K562 (cell line): ENCODE measurements around the gene UGT1A3. TPM values are rescaled to one million over a fixed set of nuclear protein-coding genes. Genes with fewer than 3 reads are reported as not detected.

Experiments used
- ATAC-seq: fragments of 200-7000 bp; cut with Tn5 transposase; 3 replicates; pipeline ENCODE4 v1.9.1; 2020; ENCODE audit warnings: moderate library complexity
- BruUV-seq: library from RNA; stranded (reverse); fragments of 400-500 nt; replicated peaks from 2 replicates; lab custom pipeline; 2021; lab: Mats Ljungman, UMichigan
- CTCF ChIA-PET: fragments of 300-600 bp; formaldehyde crosslinking; extraction: SDS; loops from one replicate; lab custom pipeline; 2021; ENCODE audit warnings: low intra/inter-chr PET ratio; lab: Yijun Ruan, JAX
- POLR2A ChIA-PET: fragments of 300-600, 350-650 bp; sonication (Branson Sonifier 250); formaldehyde crosslinking; extraction: SDS; loops from one replicate; lab custom pipeline; 2021; ENCODE audit warnings: antibody characterized with exemption, inconsistent platforms; lab: Yijun Ruan, JAX
- DNase-seq, 4 experiments: peaks; one replicate each; pipeline versions ENCODE4 v3.0.0 to v3.0.0-alpha.2; 2011 to 2018; ENCODE audit warnings: low spot score in 3 of 4, mixed read lengths in 3 of 4; ENCODE audit errors: extremely low read depth in 1 of 4
- FAIRE-seq: peaks from 2 replicates; lab custom pipeline; 2011; peaks lifted over from hg19 to GRCh38; lab: Jason Lieb, UNC
- H2AFZ ChIP-seq: 2 replicates; pipeline ENCODE4 v1.6.0; 2011; ENCODE audit warnings: low read depth, low read length, control low read depth, inconsistent platforms
- H3K27ac ChIP-seq: fragments of 200-600 bp; 3 replicates; pipeline ENCODE4 v1.8.0; 2011; ENCODE audit warnings: low read depth, mild to moderate bottlenecking, control low read depth, inconsistent platforms, low read length, moderate library complexity, mixed read lengths; ENCODE audit errors: extremely low read depth
- H3K27me3 ChIP-seq, 2 experiments: fragments of 300-600 bp in 1 of 2; 2 replicates in 1 of 2; 3 replicates in 1 of 2; pipeline versions ENCODE4 v1.6.0 to v1.8.0; 2011; ENCODE audit warnings: inconsistent platforms in 2 of 2, low read length in 2 of 2, mild to moderate bottlenecking in 1 of 2, mixed read lengths in 1 of 2, moderate library complexity in 1 of 2; ENCODE audit not compliant: control insufficient read depth in 2 of 2, insufficient read depth in 2 of 2
- H3K36me3 ChIP-seq: fragments of 300-600 bp; 3 replicates; pipeline ENCODE4 v1.8.0; 2011; ENCODE audit warnings: mild to moderate bottlenecking, low read length, inconsistent platforms; ENCODE audit not compliant: control insufficient read depth, insufficient read depth
- H3K4me1 ChIP-seq, 2 experiments: fragments of 200-600 bp in 1 of 2; replicated peaks in 1 of 2; 2 replicates in 1 of 2; 3 replicates in 1 of 2; pipeline versions ENCODE4 v1.5.1 to v1.8.0; 2011; ENCODE audit warnings: inconsistent platforms in 2 of 2, low read length in 2 of 2, mild to moderate bottlenecking in 1 of 2, mixed read lengths in 1 of 2, moderate library complexity in 1 of 2; ENCODE audit not compliant: control insufficient read depth in 2 of 2, insufficient read depth in 2 of 2
- H3K4me2 ChIP-seq: 2 replicates; pipeline ENCODE4 v1.6.1; 2011; ENCODE audit warnings: low read length, control low read depth, inconsistent platforms, mixed read lengths; ENCODE audit not compliant: insufficient read depth
- H3K4me3 ChIP-seq: fragments of 200-600 bp; sonication (generic), shearing (Covaris generic); 2 replicates; pipeline ENCODE4 v1.5.1; 2016; ENCODE audit warnings: control low read depth, inconsistent platforms
- H3K79me2 ChIP-seq: fragments of 200-600 bp; 3 replicates; pipeline ENCODE4 v1.8.0; 2011; ENCODE audit warnings: low read length, inconsistent platforms; ENCODE audit not compliant: control insufficient read depth, insufficient read depth
- H3K9ac ChIP-seq, 2 experiments: 2 replicates each; pipeline versions ENCODE4 v1.6.0 to v1.6.1; 2011; ENCODE audit warnings: low read depth in 2 of 2, low read length in 2 of 2, control low read depth in 1 of 2, inconsistent platforms in 1 of 2, mild to moderate bottlenecking in 1 of 2, mixed read lengths in 1 of 2; ENCODE audit not compliant: insufficient read depth in 1 of 2
- H3K9me1 ChIP-seq: one replicate; pipeline ENCODE4 v1.6.0; 2011; ENCODE audit warnings: inconsistent platforms, mild to moderate bottlenecking, low read length, moderate library complexity; ENCODE audit not compliant: control insufficient read depth, insufficient read depth
- H3K9me3 ChIP-seq: replicated peaks from 2 replicates; pipeline ENCODE4 v1.5.1; 2011; ENCODE audit warnings: low read depth, low read length, inconsistent platforms; ENCODE audit not compliant: control insufficient read depth, insufficient read depth
- H4K20me1 ChIP-seq: replicated peaks from 2 replicates; pipeline ENCODE4 v1.6.1; 2011; ENCODE audit warnings: low read length, inconsistent platforms, mixed read lengths; ENCODE audit not compliant: control insufficient read depth, insufficient read depth
- HDAC6 ChIP-seq: IDR thresholded peaks from 2 replicates; pipeline ENCODE4 v1.6.1; 2012; ENCODE audit warnings: low read depth, mild to moderate bottlenecking, control low read depth, inconsistent platforms, low read length, moderate library complexity
- KHSRP ChIP-seq: fragments of 450-650 bp; IDR thresholded peaks from 2 replicates; pipeline ENCODE4 v1.6.1; 2017
- POLR2B ChIP-seq: fragments of 450-650 bp; IDR thresholded peaks from 2 replicates; pipeline ENCODE4 v1.6.1; 2018; ENCODE audit warnings: low read depth; ENCODE audit not compliant: partially characterized antibody
- TAF9B ChIP-seq: fragments of 450-650 bp; IDR thresholded peaks from 2 replicates; pipeline ENCODE4 v1.6.1; 2018; ENCODE audit warnings: mild to moderate bottlenecking; ENCODE audit not compliant: partially characterized antibody
- ZBTB1 ChIP-seq: sonication (generic); formaldehyde crosslinking; IDR thresholded peaks from 2 replicates; pipeline ENCODE4 v1.8.1; 2023; ENCODE audit warnings: missing genetic modification reagents, low read depth, mild to moderate bottlenecking, borderline replicate concordance
- WGBS: fragments of 100-300 bp; shearing (Covaris generic); methylation state at CpG from one replicate; pipeline ENCODE4 v1.1.6; 2016; ENCODE audit warnings: low coverage, mixed read lengths; ENCODE audit not compliant: insufficient coverage; ENCODE audit errors: missing lambda C conversion rate; 5-methylcytosine and 5-hydroxymethylcytosine counted together
- in situ Hi-C: fragments of 300-500 bp; cut with MboI; formaldehyde crosslinking; loops from 4 replicates; pipeline ENCODE4 v1.15.0; 2018; ENCODE audit warnings: inconsistent platforms, mixed read lengths
- intact Hi-C: fragments of 100-400 bp; cut with micrococcal nuclease; formaldehyde crosslinking; loops from 2 replicates; pipeline ENCODE4 v1.14.2; 2022
- polyA plus RNA-seq, 8 experiments: library from polyadenylated mRNA; depleted of rRNA in 4 of 8; stranded (reverse) in 5 of 8; unstranded in 3 of 8; fragments of >200 nt; fragmentation: Nextera tagmentation in 2 of 8; fragmentation: Illumina TruSeq in 1 of 8; extraction: Ambion mirVana in 2 of 8; extraction: Trizol in 1 of 8; gene quantifications; 2 replicates each; pipeline versions ENCODE4 v1.2.1 to v1.2.3, GENCODE V29; 2011 to 2014; ENCODE audit warnings: inconsistent platforms in 1 of 8, missing spikeins in 1 of 8
- total RNA-seq, 7 experiments: library from RNA; depleted of rRNA in 6 of 7; stranded (reverse); fragments of >200 nt in 6 of 7; fragmentation: Illumina TruSeq in 2 of 7; extraction: Trizol in 2 of 7; gene quantifications; 2 replicates each; pipeline versions ENCODE4 v1.2.1 to v1.2.3, GENCODE V29; 2011 to 2021; ENCODE audit warnings: low replicate concordance in 1 of 7

The UGT1A3 gene
- total and polyA plus RNA-seq, 9 of the 15 experiments (the other 6 are each of a cell fraction or from before 2014, with no cell fraction given), result not detected

DNA sequence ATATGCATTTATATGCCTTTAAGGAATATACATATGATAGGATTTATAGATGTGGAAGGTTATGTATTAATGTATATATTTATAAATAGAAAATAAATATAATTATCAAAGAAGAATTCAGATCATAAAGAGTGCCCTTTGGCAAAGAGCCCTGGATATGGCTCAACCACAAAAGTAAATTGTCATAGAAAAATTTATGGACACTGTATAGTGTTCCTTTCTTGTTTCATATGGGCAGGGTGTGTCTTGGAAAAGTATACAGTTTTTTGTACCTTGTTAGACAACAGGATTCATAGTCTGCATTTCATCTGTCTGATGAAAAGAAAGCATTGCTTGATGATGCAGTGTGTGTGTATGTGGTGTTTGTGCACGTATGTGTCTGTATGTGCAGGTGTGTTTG, 44.2 kb upstream of the UGT1A3 start:
- CTCF ChIA-PET, result no interaction called here
- Histone ChIP-seq H3K9me1 (no peaks in the 10 kb centered on the region), H3K27ac (no peak overlapping the region), H3K9me3 (no peaks in the 10 kb centered on the region), H3K9ac (no peak overlapping the region), H2AFZ (no peak overlapping the region), H3K4me3 (no peak overlapping the region), H3K79me2 (no peaks in the 10 kb centered on the region), H3K36me3 (no peaks in the 10 kb centered on the region), H3K27me3 (no peaks in the 10 kb centered on the region; a peak in 1 of 5 replicates), H3K4me1 (no peaks in the 10 kb centered on the region), H3K4me2 (no peak overlapping the region), H4K20me1 (no peaks in the 10 kb centered on the region; the same call in 1 of the 2 replicates)
- TF ChIP-seq KHSRP (no peak), POLR2B (no peak)
- in situ Hi-C loops, result no loop called here
- ATAC-seq (no peak), DNase-seq (no peak), FAIRE-seq (no peak)
- POLR2A ChIA-PET, result no interaction called here
- WGBS, result 0% methylated on average over 1 of the region's 1 CpG
- no TSS peak for BruUV-seq
- intact Hi-C loops, result no loop called here

DNA sequence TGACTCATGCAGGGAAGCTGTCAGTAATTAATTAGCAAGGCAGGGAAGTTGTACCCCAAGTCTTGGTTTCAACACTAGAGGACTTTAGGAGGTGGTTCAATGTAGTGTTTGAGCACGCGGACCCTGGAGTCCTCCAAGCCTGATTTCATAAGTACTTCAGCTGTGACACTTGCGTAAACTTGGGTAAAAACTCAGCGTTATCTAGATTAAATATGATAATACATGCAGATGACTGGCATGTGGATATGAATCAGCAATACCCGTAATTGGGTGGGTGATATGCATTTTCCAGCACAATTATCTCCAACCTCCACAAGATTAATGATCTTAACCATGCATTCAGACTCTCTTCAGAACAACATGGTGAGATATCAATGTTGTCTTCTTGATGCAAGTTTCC, 41.9 kb upstream of the UGT1A3 start:
- no peak for DNase-seq
- Histone ChIP-seq H3K79me2 (no peaks in the 10 kb centered on the region), H3K9me1 (no peaks in the 10 kb centered on the region), H3K4me3 (no peak overlapping the region), H3K36me3 (no peaks in the 10 kb centered on the region), H3K4me2 (no peak overlapping the region), H4K20me1 (no peaks in the 10 kb centered on the region; the same call in 1 of the 2 replicates), H3K27me3 (peaks cover 0 to 8% of the 10 kb centered on the region in 2 experiments; a peak in 2 of 5 replicates), H3K27ac (no peak overlapping the region), H3K9ac (no peak overlapping the region)
- ChIA-PET CTCF (no interaction called here), POLR2A (no interaction called here)
- no peak for ATAC-seq
- in situ Hi-C loops, result no loop called here
- no peak for FAIRE-seq
- BruUV-seq, result no TSS peak
- TF ChIP-seq TAF9B, result no peak
- no peak for TF ChIP-seq HDAC6
- no peak for TF ChIP-seq ZBTB1 (CRISPR knock-in tag)
- TF ChIP-seq, all 486 proteins: peak for 0
- Histone ChIP-seq H3K9me3 (no peaks in the 10 kb centered on the region), H2AFZ (no peak overlapping the region), H3K4me1 (no peaks in the 10 kb centered on the region)
- intact Hi-C loops, result no loop called here
- 7% methylated on average over 5 of the region's 5 CpGs for WGBS
